Subcutaneous adipose tissue (tissue), 4 donors: ENCODE data around the gene ZNF683. TPM values are rescaled to one million over a fixed set of nuclear protein-coding genes. Genes with fewer than 3 reads are reported as not detected.
"Not testable (repeated sequence)": the region's sequence is repeated elsewhere in the genome, so short reads cannot be mapped to it uniquely, and the experiment has no call there.

Source experiments
- total RNA-seq, 4 donors: library from RNA; depleted of rRNA; stranded (reverse); fragments of >200 nt; gene quantifications; one replicate each; pipeline ENCODE4 v1.1.0, GENCODE V29; 2016
- TF ChIP-seq, protein P1 (sequence below): fragments of 450-650 bp; IDR thresholded peaks from one replicate; pipeline ENCODE4 v1.5.1; 2016; ENCODE audit warnings: low read depth, mild to moderate bottlenecking, control low read depth, antibody characterized with exemption, moderate library complexity

Gene ZNF683
- not detected for total RNA-seq

DNA sequence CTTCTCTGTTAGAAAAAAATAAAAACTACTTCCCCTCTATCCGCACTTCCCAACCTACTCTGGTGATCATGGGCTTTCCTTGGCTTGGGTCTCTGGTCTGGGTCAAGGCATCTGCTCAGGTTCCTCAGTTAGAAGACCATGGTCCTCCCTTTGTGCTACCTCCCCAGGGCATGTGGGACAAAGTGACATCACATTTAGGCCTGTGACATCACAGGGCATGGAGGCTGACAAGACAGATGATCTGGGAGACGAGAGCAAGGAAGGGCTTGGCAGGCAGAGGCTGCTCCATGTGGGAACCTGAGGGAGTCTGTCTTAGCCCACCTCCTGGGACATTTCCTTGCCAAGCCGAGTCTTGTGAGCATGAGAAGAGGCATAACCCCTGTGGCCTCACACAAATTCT is at the start of gene ZNF683:
TSS of gene ZNF683 (minus strand) at position 140 of the 400 bp plus-strand sequence. CDS start 4,179 bp downstream, outside the sequence.
- TF ChIP-seq, protein P1, sequence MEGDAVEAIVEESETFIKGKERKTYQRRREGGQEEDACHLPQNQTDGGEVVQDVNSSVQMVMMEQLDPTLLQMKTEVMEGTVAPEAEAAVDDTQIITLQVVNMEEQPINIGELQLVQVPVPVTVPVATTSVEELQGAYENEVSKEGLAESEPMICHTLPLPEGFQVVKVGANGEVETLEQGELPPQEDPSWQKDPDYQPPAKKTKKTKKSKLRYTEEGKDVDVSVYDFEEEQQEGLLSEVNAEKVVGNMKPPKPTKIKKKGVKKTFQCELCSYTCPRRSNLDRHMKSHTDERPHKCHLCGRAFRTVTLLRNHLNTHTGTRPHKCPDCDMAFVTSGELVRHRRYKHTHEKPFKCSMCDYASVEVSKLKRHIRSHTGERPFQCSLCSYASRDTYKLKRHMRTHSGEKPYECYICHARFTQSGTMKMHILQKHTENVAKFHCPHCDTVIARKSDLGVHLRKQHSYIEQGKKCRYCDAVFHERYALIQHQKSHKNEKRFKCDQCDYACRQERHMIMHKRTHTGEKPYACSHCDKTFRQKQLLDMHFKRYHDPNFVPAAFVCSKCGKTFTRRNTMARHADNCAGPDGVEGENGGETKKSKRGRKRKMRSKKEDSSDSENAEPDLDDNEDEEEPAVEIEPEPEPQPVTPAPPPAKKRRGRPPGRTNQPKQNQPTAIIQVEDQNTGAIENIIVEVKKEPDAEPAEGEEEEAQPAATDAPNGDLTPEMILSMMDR = not testable (repeated sequence)

DNA sequence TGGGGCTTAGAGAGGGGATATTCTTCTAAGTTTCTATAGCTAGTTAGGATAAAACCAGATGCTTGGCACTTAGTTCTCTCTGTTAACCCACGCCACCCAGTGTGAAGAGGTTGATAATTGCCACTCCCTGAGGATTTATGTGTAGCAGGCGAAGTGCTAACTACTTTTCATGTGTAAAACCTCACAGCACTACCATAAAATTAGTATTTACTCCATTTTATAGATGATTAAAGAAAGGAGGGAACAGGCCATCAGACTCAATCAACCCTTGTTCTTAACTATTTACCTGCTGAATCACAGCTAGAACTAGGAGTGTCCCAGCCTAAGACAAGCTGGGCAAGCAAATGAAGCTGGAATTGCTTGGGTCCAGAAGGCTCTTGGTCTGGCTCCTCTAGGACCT is 46.9 kb upstream of the ZNF683 start:
- TF ChIP-seq, protein P1 = no peak

DNA sequence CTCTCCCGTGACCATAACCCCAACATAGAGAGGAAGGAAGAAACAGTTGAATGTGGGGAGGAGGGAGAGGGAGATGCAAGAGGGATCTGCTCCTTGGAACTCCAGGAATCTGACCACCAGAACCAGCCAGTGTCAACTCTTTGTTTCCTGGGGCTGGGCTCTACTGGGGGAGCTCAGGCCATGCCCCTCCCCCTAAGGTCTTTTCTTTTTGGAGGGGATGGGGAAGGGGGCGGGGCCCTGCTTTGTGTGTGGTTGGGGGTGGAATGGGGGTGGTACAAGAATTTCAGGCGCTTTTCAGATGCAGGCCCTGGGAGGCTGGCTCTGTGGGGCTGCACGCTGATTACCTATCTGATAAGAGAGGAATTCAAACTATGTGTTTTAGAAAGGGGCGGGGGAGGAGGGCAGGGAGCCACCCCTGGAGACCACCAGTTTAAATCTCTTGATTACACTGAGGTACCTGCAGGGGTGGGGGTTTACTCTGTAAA is 46.4 kb upstream of the ZNF683 start:
- TF ChIP-seq, protein P1 = no peak

DNA sequence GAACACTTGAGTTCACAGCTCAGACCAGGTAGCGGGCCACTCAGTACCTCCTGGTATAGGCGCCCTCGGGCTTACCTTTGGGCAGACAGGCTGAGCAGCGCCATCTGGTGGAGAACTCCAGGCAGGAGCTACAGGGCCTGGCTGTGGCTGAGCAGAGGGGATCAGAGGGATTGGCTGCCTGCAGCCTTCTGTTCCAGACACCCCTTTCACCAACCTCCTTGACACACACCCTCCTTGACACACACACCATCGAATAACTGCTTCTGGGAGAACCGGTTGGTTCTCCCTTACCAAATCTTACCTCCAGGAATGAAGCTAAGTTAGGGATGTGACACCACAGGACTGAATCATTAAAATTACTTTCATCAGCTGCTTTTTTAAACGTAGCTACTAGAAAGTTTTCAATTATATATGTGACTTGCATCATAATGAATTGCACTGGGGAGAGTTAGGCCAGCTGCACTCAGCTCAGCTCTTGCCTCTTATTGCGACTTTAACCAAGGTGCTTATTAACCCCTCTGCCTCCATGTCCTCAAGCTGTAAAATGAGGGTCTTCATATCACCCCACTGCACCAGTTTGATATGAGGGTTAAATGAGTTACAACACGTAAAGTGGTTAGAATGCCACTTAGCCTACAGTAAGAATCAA is 44.7 kb upstream of the ZNF683 start:
- TF ChIP-seq, protein P1 = no peak

DNA sequence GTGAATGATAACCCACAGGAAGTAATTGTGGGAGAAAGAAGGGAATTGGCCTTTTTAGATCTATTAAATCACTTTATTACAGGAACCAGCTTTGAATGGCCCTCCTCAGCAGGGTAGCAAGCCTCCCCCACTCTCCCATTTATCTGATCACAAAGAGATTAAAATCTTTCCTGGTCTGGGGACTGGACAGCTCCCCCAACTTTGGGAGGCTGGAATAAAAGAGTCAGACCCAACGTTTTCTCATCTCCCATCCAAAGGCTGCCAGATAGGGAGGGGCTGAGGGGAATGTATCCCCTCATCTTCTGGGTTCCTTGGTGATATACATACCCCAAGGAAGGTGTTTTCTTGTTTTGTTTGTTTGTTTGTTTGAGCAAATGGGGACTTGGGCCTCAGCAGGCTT is 40.5 kb upstream of the ZNF683 start:
- TF ChIP-seq, protein P1 = no peak

DNA sequence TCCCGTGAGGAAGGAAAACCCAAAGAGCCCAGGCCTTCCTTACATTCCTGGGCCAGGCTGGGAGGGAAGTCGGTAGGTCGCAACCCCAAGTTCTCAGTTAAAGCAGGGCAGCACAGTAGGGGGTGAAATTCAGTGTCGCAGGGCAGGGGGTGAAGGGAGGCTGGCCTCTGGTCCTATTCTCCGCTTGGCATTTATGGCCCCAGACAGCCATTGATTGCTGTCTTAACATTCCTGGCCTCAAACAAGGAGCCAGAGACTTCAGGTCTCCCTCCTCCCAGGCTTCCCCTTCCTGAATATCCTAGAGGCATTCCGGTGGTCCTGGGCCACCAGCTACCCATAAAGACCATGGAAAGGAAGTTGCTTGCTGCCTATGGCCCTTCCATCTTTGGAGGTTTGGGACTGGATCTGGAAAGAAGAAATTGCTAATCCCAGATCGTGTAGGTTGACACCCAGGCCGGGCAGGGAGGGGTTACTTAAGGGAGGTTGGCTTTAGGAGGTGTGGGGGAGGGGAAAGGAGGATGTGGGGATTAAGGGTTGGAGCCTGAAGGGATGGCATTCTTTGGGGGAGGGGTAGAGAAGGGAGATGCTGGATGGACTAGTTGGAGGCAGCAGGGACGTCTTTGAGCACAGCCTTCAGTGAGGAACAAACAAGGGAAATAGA is 39.8 kb upstream of the ZNF683 start:
- TF ChIP-seq, protein P1 = no peak

DNA sequence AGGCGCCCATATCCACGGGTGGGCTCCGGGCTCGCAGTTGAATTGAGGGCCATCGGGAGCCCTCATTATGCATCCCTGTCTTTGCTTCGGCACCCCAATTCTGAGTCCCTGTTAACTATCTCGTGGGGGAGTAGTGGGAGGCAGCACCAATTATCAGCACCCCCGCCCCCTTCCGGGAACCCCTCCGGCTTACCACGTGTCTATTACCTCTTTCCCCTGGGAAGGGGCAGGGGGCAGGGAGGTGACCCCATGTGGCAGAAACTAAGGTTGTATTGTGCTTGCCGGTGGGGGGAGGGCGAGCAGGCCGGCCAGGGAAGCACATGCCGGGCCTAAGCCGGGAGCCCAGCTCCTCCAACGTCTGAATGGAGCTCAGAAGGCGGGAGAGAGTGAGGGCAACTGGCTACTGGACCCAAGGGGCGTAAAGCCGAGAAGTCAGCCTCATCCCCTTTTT is 39.1 kb upstream of the ZNF683 start:
- TF ChIP-seq, protein P1 = no peak
